ENCODE measurements around the gene DDX5. TPM values are rescaled to one million over a fixed set of nuclear protein-coding genes. Genes with fewer than 3 reads are reported as not detected.

Gene DDX5
- total RNA-seq, 2 experiments from 2014 or later, result 1,143 to 1,182 TPM

GRCh38 chr17:64505340-64506200 lies 519 bp downstream of the DDX5 start:
- peaks cover 53% of the 10 kb centered on the region for H3K36me3 Mint-ChIP-seq
- peak overlapping the region; percentile 100 for H3K27ac Mint-ChIP-seq
- peak; percentile 88 for DNase-seq
- peaks cover 48% of the 10 kb centered on the region for H3K4me1 Mint-ChIP-seq
- no peaks in the 10 kb centered on the region for H3K27me3 Mint-ChIP-seq
- no peaks in the 10 kb centered on the region for H3K9me3 Mint-ChIP-seq
- peak overlapping the region; percentile 98 for H3K4me3 Mint-ChIP-seq
- POLR2A ChIA-PET, result interaction anchor here (0.5 to 4.2 kb wide), 44 partner anchors 9 to 807 kb away, joined by 3 to 179 read pairs (median 6); partner anchors contain the start of genes PECAM1, POLG2, SMURF2 and TEX2
- peak; percentile 40 for ATAC-seq (ENCODE audit: low read depth)

DNA sequence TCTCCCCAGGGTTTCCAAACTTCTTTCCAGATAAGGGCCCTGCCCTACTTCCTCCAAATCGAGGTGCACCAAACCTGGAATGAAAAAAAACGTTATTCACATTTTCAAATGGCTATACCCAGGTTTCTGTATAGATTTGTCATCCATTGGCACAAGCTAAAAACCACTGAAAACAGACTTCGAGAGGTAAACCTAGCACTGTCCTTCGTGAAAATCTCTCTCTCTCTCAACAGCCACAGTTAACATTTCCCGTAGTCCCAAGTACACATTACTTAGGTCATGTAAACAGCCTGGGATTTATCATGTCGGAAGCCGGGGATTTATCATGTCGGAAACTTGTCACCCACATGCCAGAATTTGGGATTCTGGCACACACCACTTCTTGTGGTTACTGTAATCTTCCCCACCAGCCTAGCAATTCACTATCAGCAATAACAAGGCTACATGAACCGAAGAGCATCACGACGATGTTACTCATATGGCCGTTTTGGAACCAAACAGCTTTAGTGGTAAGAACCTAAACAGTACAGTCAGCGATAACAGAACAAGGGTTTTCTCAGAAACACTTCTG lies 1.2 kb downstream of the DDX5 start:
- ATAC-seq (ENCODE audit: low read depth), result no peak
- POLR2A ChIA-PET, result interaction anchor here (0.5 to 4.2 kb wide), 35 partner anchors 8 to 662 kb away, joined by 3 to 179 read pairs (median 6); partner anchors contain the start of genes PECAM1, POLG2, SMURF2 and TEX2
- Mint-ChIP-seq H3K27me3 (no peaks in the 10 kb centered on the region), H3K4me3 (peak overlapping the region; percentile 98), H3K36me3 (peaks cover 56% of the 10 kb centered on the region), H3K4me1 (peaks cover 55% of the 10 kb centered on the region), H3K27ac (peak overlapping the region; percentile 100), H3K9me3 (no peaks in the 10 kb centered on the region)
- no peak for DNase-seq

DNA sequence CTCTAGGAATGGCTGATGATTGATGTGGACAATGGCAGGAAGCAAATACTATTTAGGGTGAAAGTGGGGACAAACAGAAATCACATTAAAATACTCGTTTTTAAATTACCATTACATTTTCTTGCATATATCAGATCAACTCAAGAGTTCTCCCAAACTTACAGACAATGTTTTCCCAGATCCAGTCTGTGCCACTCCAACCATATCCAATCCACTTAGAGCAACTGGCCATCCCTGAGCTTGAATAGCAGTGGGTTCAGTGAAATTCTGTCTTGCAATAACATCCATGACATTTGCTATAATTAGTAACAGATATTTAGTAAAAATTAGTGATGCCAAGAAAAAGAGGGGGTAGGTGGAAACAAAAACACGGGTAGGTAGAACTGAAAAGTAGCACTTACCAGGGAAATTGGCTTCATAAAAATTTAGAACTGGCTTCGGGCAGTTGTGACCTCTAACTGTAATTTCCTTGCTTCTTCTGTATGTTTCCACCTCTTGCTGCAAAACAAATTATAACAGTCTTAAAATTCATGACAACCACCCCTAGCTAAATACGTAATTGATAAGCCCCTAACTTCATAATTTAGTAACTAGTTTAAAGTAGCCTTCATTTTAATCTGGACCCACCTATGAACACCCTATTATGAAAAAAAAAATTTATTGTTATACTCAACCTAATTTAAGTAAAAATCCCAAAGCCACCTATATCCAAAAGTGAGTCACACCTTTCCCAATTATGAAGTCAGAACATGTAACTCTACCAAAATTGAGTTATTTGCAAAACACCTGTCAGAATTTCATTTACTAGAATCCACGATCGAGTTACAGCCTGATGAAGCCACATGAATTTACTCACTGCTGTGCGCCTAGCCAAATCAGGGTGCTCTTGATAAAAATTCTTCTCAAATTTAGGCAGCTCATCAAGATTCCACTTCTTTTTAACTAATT lies 2.0 kb downstream of the DDX5 start:
- peak overlapping the region; percentile 98 for H3K4me3 Mint-ChIP-seq
- no peaks in the 10 kb centered on the region for H3K27me3 Mint-ChIP-seq
- H3K27ac Mint-ChIP-seq, result peak overlapping the region; percentile 100
- H3K4me1 Mint-ChIP-seq, result peaks cover 57% of the 10 kb centered on the region
- DNase-seq (no peak), ATAC-seq (ENCODE audit: low read depth) (no peak)
- H3K9me3 Mint-ChIP-seq, result no peaks in the 10 kb centered on the region
- peaks cover 59% of the 10 kb centered on the region for H3K36me3 Mint-ChIP-seq
- POLR2A ChIA-PET, result interaction anchor here (2.6 to 4.2 kb wide), 9 partner anchors 7 to 158 kb away, joined by 6 to 179 read pairs (median 25); partner anchors contain the start of genes PECAM1, POLG2 and SMURF2

- POLR2A ChIA-PET, result interaction anchor here (0.5 to 2.6 kb wide), 2 partner anchors 109 to 155 kb away, joined by 3 to 6 read pairs; no protein-coding TSS in a partner anchor
- H3K27ac Mint-ChIP-seq, result no peak overlapping the region
- H3K36me3 Mint-ChIP-seq, result peaks cover 61% of the 10 kb centered on the region
- H3K27me3 Mint-ChIP-seq, result no peaks in the 10 kb centered on the region
- peaks cover 57% of the 10 kb centered on the region for H3K4me1 Mint-ChIP-seq
- ATAC-seq (ENCODE audit: low read depth) (no peak), DNase-seq (no peak)
- H3K4me3 Mint-ChIP-seq, result no peak overlapping the region
- H3K9me3 Mint-ChIP-seq, result no peaks in the 10 kb centered on the region
Measured at GRCh38 chr17:64503341-64503740, 2.7 kb downstream of the DDX5 start.

DNA sequence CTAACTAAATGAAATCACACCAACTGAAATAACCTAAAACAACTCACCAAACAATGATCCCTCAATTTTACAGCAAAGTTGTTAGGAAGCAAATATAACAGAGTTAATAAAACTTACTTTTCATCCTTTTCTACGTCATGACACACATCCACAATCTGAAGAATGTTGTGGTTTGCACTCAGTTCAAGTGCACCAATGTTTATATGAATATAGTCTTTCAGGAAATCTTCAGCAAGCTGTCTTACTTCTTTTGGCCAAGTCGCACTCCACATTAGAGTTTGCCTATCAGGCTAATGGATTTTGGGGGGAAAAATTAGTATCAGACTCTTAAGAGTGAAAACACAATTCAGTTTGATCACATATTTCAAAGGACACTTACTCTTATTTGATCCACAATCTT lies 3.3 kb downstream of the DDX5 start:
- Mint-ChIP-seq H3K9me3 (no peaks in the 10 kb centered on the region), H3K27ac (no peak overlapping the region)
- no peak for DNase-seq

DNA sequence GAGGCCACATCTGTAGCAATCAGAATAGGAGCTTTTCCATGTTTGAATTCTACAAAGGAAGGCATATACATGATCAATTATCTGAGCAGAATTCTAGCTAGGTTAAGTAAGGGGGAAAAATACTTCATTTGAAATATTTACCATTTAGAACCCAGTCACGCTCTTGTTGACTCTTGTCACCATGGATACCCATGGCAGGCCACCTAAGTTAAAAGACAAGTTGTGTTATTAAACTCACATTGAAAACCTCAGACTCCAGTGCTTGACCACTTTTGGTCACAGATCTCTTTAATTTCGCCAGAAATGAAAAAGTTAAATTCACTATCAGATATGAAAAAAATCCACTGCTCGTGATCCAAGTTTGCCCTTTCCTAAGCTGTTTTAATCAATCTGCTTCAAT lies 4.1 kb downstream of the DDX5 start:
- Mint-ChIP-seq H3K27me3 (no peaks in the 10 kb centered on the region), H3K36me3 (peaks cover 63% of the 10 kb centered on the region), H3K9me3 (no peaks in the 10 kb centered on the region), H3K4me1 (peaks cover 59% of the 10 kb centered on the region), H3K27ac (peak overlapping the region; percentile 42), H3K4me3 (no peak overlapping the region)
- ATAC-seq (ENCODE audit: low read depth) (no peak), DNase-seq (no peak)
- POLR2A ChIA-PET, result no interaction called here

More for the DNA sequence above, 3.3 kb downstream of the DDX5 start:
- POLR2A ChIA-PET, result interaction anchor here (0.5 kb wide), 1 partner anchor 109 kb away, joined by 3 read pairs; no protein-coding TSS in a partner anchor
- Mint-ChIP-seq H3K4me1 (peaks cover 58% of the 10 kb centered on the region), H3K27me3 (no peaks in the 10 kb centered on the region), H3K36me3 (peaks cover 63% of the 10 kb centered on the region), H3K4me3 (no peak overlapping the region)
- ATAC-seq (ENCODE audit: low read depth), result no peak

DNA sequence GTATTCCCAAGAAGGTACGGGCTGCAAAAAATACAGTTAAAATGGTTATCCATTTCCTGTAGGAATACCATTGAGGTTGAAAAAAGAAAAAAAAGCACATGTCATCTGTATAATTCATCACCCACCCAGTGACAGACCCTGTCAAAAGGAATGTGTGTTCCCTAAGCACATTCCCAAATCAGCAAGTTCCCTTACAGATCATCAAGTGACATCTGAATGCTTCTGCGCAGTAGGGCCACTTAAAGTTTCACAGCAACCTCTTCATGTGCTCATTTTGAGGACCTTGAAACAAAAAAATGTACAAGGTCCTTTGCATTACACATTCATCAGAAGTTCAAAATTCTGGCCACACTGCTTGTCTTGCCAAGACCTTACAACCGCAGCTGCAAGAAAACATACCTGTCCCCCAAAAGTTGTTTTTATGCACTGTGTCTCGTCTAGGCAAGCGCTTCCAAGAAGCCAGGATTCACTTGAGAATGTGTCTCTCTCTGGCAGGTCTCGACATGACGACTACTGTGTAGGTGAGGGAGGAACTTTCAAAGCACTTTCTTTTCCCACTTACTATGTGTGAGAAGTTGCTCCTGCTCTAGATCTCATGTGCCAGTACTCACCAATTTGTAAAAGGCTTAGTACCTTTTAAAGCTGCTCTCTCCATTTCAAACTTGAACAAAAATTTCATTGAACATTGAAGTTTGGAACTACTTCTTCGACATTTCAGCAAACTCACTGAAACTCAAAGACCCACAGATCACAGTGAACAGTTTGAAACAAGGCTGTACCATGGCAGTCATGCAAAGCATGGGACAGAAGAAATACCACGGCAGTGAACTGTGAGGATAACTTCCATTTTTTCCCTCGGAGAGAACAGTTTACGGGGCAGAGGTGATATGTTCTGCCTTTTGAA lies 5.0 kb downstream of the DDX5 start:
- POLR2A ChIA-PET, result no interaction called here
- Mint-ChIP-seq H3K36me3 (peaks cover 67% of the 10 kb centered on the region), H3K4me3 (no peak overlapping the region)

GRCh38 chr17:64500487-64500859 lies 5.6 kb downstream of the DDX5 start:
- H3K4me3 Mint-ChIP-seq, result no peak overlapping the region
- POLR2A ChIA-PET, result no interaction called here

More for the DNA sequence above, 5.0 kb downstream of the DDX5 start:
- no peak for DNase-seq
- ATAC-seq (ENCODE audit: low read depth), result no peak
- Mint-ChIP-seq H3K27me3 (no peaks in the 10 kb centered on the region), H3K9me3 (no peaks in the 10 kb centered on the region), H3K27ac (no peak overlapping the region), H3K4me1 (peaks cover 61% of the 10 kb centered on the region)

GRCh38 chr17:64499805-64500486 lies 6.1 kb downstream of the DDX5 start:
- Mint-ChIP-seq H3K27me3 (no peaks in the 10 kb centered on the region), H3K27ac (peak overlapping the region; percentile 79), H3K4me3 (no peak overlapping the region), H3K9me3 (no peaks in the 10 kb centered on the region), H3K36me3 (peaks cover 60% of the 10 kb centered on the region), H3K4me1 (peaks cover 69% of the 10 kb centered on the region)
- POLR2A ChIA-PET, result no interaction called here
- DNase-seq (no peak), ATAC-seq (ENCODE audit: low read depth) (no peak)

More at GRCh38 chr17:64500487-64500859, 5.6 kb downstream of the DDX5 start:
- no peak overlapping the region for H3K27ac Mint-ChIP-seq
- no peaks in the 10 kb centered on the region for H3K27me3 Mint-ChIP-seq
- H3K9me3 Mint-ChIP-seq, result no peaks in the 10 kb centered on the region
- no peak for DNase-seq
- no peak for ATAC-seq (ENCODE audit: low read depth)
- peaks cover 64% of the 10 kb centered on the region for H3K36me3 Mint-ChIP-seq
- peaks cover 66% of the 10 kb centered on the region for H3K4me1 Mint-ChIP-seq

- Mint-ChIP-seq H3K9me3 (no peaks in the 10 kb centered on the region), H3K4me3 (no peak overlapping the region), H3K4me1 (peaks cover 70% of the 10 kb centered on the region), H3K27me3 (no peaks in the 10 kb centered on the region), H3K36me3 (peaks cover 57% of the 10 kb centered on the region), H3K27ac (peak overlapping the region; percentile 17)
- ATAC-seq (ENCODE audit: low read depth), result no peak
- POLR2A ChIA-PET, result interaction anchor here (0.7 to 4.3 kb wide), 2 partner anchors 8 to 12 kb away, joined by 3 to 179 read pairs; partner anchors contain the start of genes CEP95 and DDX5
- no peak for DNase-seq
Measured at GRCh38 chr17:64498308-64499203, 7.5 kb downstream of the DDX5 start.

- no peaks in the 10 kb centered on the region for H3K9me3 Mint-ChIP-seq
- H3K27me3 Mint-ChIP-seq, result no peaks in the 10 kb centered on the region
- peak overlapping the region; percentile 100 for H3K4me3 Mint-ChIP-seq
- H3K36me3 Mint-ChIP-seq, result peaks cover 48% of the 10 kb centered on the region
- H3K4me1 Mint-ChIP-seq, result peaks cover 71% of the 10 kb centered on the region
- DNase-seq, result no peak
- peak overlapping the region; percentile 100 for H3K27ac Mint-ChIP-seq
- POLR2A ChIA-PET, result interaction anchor here (0.9 to 4.3 kb wide), 6 partner anchors 9 to 152 kb away, joined by 3 to 179 read pairs (median 6); partner anchors contain the start of genes CEP95 and DDX5
- ATAC-seq (ENCODE audit: low read depth), result no peak
Measured at GRCh38 chr17:64497565-64498035, 8.5 kb downstream of the DDX5 start.

Data from activated naive CD8-positive, alpha-beta T cell treated with anti-CD3 and anti-CD28 coated beads, Interleukin-2, amount 10 ng/mL, durations not matched to agents 7 days and 5 days (primary cell).